ENCODE data around the gene DHX38. TPM values are rescaled to one million over a fixed set of nuclear protein-coding genes. Genes with fewer than 3 reads are reported as not detected.

Gene DHX38
- total RNA-seq, 1 experiment from 2014 or later, result 47.9 TPM

Other genes starting within 250 kb of the DHX38 start
- gene ATXN1L, start 247.9 kb upstream of the DHX38 start, total RNA-seq (2014; rRNA removed; shearing (Covaris generic)), result 5.9 and 13.0 TPM in 2 replicates
- 3.5 and 4.5 TPM in 2 replicates for gene ZNF821, start 209.7 kb upstream of the DHX38 start, total RNA-seq (2014; rRNA removed; shearing (Covaris generic))
- 178 and 216 TPM in 2 replicates for gene IST1, start 198.3 kb upstream of the DHX38 start, total RNA-seq (2014; rRNA removed; shearing (Covaris generic))
- not detected in 2 replicates for gene PKD1L3, start 93.4 kb upstream of the DHX38 start, total RNA-seq (2014; rRNA removed; shearing (Covaris generic))
- 8.4 and 9.1 TPM in 2 replicates for gene DHODH, start 85.1 kb upstream of the DHX38 start, total RNA-seq (2014; rRNA removed; shearing (Covaris generic))
- not detected in 2 replicates for gene HP, start 39.3 kb upstream of the DHX38 start, total RNA-seq (2014; rRNA removed; shearing (Covaris generic))
- gene HPR, start 30.6 kb upstream of the DHX38 start, total RNA-seq (2014; rRNA removed; shearing (Covaris generic)), result not detected in 2 replicates
- 24.2 and 29.4 TPM in 2 replicates for gene TXNL4B, start 227 bp upstream of the DHX38 start, total RNA-seq (2014; rRNA removed; shearing (Covaris generic))
- gene PMFBP1, start 78.3 kb downstream of the DHX38 start, total RNA-seq (2014; rRNA removed; shearing (Covaris generic)), result under 0.01 TPM in 1 of 2 replicates, not detected in the other